GM18517 (cell line): Measurements from ENCODE around the gene ZNF280A.

Source experiments
- ATAC-seq: cut with Tn5 transposase; IDR thresholded peaks from one replicate; pipeline ENCODE4 v1.9.1; 2021; ENCODE audit warnings: mild to moderate bottlenecking, moderate library complexity; ENCODE audit not compliant: unreplicated experiment

The ZNF280A gene, protein sequence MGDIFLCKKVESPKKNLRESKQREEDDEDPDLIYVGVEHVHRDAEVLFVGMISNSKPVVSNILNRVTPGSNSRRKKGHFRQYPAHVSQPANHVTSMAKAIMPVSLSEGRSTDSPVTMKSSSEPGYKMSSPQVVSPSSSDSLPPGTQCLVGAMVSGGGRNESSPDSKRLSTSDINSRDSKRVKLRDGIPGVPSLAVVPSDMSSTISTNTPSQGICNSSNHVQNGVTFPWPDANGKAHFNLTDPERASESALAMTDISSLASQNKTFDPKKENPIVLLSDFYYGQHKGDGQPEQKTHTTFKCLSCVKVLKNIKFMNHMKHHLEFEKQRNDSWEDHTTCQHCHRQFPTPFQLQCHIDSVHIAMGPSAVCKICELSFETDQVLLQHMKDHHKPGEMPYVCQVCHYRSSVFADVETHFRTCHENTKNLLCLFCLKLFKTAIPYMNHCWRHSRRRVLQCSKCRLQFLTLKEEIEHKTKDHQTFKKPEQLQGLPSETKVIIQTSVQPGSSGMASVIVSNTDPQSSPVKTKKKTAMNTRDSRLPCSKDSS

DNA sequence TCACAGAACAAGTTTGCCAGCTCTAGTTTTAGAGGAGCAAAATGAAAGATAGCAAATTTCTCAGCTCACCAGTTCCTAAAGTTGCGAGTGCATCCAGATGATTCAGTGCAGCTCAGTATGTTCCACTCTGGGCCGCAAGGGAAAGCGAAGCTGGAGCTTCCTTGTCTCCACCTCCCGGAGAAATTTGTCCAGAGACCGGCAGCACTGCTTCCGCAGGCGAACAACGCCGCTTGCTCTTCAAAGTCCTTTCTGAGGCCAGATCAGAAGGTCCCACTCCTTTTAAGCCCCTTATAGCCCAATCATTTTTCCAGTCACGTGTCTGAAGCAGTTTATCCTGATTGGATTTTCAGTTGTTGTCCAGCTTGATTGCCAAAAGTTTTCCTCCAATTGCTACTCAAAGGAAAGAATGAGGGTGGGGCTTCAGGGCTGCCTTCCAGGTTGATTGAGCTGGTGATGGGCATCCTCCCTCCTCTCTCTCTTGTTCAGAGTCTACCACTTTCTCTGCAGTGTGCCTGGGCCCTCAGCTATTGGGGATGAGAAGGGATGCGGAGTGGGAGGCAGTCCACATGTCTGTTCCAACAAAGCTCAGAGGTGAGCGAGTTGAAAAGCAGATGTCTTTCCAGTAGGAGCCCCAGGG, at the start of gene ZNF280A:
TSS of gene ZNF280A (minus strand) at position 251 of the 637 bp plus-strand sequence. CDS start 4,640 bp downstream, outside the sequence.
- ATAC-seq = no peak

DNA sequence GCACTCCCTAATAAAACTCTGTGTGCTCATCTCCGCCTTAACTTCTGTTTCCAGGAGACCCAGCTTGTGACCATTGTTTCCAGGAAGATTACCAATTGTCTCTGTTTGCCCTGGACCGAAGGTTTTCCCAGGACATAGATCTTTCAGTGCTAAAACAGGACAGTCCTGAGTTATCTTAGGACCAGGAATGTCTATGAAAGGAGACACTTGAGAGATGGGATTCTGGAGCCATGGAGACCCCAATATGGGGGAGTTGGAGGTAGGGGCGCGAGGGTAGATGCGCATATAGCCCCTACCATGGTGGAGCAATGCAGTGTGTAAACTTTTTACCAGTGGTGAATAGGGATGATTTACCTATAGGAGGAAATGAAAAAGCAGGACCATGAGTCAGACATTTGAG, 49.1 kb upstream of the ZNF280A start:
- no peak for ATAC-seq

DNA sequence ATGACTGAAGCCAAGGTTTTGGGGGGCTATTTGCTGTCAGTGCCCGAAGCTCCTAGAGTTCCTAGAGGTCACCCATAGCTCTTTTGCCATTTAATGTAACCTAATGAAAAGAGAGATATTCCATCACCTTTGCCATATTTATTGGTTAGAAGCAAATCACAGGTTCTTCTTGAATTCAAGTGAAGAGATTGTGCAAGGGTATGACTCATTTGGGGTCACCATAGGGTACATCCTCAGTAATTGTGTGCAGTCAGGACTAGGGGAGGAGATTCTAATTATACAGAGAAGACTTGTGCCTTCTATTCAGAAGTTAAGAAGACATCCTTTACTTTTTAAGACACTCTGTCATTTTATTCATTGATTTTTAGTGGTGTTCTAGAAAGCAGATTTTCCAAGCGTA, 45.9 kb upstream of the ZNF280A start:
- ATAC-seq = no peak

DNA sequence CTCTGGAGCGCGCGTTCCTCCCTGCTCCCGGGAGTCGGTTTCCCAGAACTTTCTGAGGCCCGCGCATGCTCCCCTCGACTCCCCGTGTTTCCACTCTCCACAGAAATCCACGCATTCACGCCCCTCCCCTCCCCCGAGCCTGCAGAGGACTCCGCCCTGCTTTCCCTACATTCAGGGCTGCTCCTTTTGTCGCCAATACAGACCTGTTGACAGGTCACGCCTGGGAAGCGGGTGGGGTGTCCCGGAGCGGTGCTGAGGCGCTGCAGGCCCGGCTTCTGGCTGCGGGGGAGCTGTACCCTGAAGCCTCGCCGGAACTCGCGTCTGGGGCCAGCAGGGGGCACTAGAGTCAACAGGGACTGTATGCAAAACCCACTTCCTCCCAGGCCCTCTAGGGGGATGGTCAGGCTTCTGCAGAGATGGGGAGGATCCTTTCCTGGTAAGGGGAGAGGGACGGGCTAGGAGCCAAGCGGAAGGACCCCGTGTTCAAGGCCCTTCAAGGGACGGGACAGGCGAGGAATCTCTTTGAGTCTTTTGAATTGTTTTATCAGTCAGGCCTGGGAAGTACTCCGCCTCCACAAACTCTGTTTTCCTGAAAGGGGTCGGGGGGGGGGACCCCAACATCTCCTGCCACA, 39.0 kb upstream of the ZNF280A start, which contains the start of gene PRAME:
TSS of gene PRAME (minus strand) at position 294 of the 632 bp plus-strand sequence. CDS start 2,433 bp downstream, outside the sequence.
- no peak for ATAC-seq

DNA sequence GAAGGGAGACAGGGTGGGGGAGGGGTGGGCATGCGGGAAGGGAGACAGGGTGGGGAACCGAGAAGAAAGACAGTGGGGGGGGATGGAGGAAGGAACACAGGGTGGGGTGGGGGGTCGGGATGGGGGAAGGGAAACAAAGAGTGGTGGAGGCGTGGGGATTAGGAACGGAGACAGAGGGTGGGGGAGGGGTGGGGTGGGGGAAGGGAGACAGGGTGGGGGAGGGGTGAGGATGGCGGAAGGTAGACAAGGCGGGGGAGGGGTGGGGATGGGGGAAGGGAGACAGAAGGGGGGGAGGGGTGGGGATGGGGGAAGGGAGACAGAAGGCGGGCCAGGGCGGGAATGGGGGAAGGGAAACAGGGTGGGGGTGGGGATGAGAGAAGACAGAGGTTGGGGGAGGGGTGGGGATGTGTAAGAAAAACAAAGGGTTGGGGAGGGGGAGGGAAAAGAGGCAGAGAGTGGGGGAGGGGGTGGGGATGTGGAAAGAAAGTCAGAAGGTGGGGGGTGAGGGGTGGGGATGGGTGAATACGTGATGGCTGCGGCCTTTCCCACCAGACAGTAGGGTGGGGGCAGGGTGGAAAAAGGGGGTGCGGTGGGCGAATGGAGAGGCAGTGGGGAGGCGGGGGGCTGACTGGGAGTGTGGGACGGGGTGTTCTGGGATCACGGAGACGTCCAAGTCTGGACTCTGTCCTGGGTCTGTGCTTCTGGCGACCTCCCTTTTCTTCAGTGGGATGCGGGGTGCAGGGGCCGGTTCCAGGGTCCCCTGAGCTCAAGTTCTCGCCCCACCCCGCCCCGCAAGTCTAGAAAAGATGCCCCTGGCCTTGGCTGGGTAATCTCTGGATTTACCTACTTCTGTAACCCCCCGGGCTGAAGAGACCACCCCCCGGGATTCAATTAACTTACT, 38.3 kb upstream of the ZNF280A start:
- no peak for ATAC-seq

DNA sequence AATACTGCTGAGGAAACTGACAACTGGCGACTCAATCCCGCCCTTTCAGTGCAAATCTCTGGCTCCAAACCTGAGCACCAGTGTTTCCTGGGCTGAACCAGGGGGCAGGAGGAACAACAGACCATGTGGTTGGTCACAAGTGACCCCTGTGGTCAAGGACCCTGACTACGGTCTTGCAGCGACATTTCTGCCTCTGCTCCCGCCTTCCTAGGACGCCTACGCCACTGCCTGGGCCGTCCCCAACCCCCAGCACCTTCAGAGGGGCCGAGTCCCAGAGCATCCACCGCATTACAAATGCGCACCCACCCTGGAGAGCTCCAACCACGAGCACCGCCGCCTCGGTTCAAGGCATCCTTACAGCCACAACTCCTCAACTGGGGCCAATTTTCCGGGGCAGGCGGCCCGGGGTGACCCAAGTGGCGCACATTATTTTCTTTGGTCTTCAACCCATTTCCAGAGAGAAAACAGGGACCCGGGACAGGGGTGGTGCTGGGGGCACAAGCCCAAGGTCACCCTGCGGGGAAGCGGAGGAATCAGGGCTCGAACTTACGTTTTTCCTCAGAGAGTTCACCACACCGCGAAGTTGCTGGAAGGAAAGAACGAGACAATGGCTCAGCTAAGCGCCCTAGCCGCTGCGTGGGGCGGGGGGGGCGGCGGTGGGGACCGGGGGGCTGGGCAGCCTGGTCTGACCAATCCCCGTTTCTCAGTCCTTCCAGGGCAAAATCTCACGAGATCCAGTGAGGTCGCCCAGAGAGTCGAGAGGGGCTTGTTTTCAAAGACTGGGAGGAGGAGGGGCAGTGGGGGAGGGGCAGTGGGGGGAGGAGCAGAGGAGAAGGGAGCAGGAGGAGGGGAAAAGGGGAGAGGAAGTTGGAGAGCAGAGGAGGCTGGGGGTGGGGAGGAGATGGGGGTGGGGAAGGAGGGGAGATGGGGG, 37.2 kb upstream of the ZNF280A start:
- ATAC-seq = no peak

DNA sequence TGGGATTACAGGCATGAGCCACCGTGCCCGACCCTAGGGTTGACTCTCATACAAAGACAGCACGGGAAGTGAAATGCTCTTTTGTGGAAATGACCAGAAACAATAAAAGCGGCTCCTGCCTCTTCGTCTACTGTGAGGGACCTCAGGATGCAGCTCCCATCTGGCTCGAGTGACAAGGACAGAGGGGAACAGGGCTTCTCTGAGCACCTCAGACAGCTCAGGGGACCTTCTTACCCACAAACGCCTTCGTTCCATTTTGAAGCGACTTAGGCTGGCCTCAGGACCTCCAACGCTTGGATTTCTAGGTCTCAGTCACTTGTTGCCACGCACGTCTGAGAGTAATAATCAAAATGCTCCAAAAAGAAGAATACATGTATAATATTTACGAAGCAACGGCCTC, 36.5 kb upstream of the ZNF280A start:
- ATAC-seq = no peak

DNA sequence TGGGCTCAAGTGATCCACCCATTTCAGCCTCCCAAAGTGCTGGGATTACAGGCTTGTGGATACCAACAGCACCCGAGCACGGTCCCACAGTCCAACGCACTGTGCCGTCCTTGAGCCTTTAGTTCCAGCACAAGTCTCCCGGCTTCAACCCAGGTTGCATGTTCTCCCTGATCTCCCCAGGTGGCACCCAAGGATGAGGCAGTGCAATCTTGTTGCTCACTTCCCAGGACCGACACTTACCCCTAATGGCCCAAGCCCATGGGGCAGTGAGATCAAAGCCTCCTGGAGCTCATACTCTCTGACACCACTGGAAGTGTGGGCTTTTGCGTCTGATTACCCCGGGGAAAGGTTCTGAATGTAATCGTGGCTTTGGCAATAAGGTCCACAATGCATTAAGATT, 35.5 kb upstream of the ZNF280A start:
- ATAC-seq = no peak

DNA sequence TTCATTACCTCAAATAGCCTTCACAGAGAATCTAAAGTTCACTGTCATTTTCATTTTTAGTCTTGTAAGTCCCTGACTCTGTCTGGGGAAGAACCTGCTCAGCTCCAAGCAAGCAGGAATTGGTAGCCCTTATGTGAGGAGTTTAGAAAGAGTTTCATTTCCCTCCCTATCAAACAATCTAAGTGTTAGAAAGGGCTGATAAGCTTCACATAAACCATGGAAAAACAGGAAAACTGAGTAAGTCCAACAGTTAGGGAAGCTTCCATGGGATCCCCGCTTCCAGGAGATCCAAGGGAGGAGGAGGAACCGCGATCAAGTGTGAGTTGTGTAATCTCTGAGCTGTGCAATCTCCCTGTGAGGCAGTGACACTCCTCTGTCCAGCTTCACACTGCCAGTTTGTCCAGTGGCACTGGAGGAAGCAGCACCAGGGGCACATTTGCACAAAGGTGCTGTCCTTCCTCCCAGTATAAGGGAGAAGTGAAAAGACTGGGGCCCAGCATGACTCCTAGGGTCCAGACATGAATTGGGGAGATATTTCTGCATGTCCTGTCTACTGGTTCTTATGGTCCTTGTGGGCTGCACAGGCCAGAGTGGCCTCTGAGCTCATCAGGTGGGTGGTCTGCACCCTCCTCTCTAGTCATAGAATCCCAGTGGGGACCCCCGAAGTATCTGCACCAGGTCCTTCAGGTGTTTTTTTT, 34.7 kb upstream of the ZNF280A start:
- ATAC-seq = no peak

DNA sequence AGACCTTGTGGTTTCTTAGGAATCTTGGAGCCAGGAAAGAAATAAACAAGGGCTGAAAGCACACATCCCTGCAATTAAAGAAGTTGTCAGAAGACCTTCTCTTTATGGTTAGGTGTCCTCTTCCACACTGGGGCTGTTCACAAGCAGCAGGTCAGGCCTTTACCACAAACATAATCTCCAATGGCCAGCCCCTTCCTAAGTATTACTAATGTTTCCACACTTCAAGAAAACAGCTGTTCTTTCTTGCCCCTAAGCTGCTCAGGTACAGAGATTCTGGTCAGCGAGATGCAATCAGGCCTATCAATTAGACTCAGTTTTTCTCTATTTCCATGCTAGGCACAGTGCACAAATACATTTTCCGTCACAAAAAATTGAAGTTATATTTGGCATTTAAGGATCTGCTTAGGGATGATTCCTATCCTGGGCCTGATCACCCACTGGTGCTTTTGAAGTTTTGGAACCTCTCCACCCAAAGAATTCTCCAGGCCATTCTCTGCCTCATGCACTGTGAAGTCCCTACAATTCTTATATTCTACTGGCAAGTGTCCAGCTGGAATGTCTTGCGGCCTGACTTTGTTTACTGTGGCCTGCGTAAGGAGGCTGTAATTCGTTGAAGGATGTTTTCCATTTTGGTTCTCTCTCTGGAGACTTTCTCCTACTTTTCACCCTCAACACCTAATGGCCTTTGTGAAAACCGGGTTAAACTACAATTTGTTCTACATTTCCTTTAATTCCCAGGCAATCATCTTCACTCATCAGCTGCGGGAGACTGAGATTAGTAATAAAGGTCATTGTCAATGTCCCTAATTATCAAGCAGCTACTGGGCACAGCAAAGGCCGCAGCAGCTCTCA, 33.9 kb upstream of the ZNF280A start:
- ATAC-seq = no peak

DNA sequence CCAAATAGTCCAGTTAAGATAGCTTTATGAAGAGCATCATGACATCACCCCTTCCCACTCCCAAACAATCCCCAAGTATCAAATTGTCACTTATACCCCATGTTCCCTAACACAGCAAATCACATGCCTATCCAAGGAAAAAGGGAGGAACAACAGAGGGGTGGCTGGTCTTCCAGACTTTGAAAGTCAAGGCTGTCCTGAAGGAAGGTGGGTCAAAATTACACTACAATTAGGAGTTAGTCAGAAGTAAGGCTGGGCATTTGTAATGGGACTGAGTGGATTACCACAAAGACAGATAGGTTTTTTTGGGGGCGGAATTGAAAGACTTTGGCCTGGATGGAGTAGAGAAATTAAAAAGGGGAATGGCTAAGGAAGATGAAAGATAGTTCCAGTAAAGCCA, 33.1 kb upstream of the ZNF280A start:
- ATAC-seq = no peak

DNA sequence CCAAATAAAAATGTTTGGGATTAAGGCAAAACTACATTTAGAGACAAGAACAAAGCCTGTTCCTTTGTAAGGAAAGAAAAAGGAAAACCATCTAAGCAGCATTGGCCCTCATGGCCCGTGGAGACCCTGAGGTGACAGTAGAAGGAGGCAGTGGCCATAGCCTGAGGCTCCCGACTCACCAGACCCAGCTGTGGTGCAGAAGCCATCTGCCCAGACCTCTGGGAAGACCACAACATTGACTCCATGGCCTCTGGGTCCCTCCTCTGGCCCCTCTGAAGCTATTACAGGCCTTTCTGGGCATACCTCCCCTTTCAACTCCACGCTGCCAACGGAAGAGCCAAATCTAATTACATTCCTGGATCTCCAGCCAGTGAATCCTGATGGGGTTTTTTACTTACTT, 32.6 kb upstream of the ZNF280A start:
- no peak for ATAC-seq

DNA sequence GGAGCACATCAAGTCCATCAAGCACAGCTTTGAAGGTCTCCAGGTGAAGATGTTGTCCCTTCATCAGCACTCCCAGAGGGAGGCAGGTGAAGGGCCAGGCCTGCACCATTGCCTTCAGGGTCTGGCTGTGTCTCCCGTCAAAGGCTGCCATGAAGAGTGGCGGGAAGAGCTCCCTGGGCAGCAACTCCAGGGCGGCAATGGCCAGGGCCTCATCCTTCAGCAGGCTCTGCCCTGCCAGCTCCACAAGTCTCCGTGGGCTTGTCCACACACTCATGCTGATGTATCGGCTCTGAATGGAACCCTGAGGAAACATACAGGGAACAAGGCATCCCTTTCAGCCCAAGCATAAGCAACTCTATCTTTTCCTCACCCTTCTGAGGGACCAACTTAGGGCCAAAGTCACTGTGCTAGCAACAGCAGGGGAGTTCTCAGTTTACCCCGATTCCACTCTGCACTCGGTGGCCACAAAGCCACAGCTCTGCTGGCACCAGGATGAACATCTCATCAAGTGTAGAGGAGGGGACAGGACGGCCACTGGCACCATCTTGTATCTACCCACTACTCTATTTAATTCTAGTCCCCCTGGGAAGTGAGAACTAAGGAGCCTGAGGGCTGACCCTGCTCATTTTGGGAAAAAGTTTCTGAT, 30.8 kb upstream of the ZNF280A start:
- no peak for ATAC-seq

DNA sequence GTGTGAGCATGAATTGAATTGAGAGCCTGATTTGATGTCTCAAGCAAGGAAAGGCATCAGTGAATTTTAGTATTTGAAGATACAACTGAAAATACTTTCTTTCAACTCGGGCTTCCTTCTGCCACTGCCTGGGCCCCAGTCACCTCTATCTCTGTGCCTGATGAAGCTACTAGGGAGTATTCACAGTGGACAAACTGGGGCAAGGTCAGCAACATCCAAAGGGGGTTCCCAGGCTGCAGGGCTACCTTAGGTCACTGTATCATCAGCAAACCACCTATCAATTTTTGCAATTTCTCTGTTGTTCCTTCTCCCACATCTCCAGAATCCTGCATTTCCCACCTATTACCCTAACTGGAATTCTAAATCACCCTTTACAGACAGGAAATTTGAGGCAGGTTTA, 28.8 kb upstream of the ZNF280A start:
- ATAC-seq = no peak

DNA sequence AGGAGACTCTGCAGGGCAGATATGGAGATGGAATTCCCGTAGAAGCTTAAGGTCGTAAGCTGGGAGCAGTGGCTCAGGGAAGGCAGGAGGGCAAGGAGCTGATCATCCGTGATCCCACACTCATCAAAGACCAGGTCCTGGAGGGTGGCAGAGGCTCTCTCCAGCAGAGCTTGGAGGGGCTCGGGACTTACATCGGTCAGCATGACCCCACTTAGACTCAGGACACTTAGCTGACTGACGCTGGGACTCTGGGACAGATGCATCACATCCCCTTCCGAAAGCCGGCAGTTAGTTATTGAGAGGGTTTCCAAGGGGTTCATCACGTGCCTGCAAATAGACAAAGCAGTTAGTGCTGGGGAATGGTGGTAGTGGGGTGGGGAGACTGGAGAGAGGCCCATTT, 28.2 kb upstream of the ZNF280A start:
- no peak for ATAC-seq

DNA sequence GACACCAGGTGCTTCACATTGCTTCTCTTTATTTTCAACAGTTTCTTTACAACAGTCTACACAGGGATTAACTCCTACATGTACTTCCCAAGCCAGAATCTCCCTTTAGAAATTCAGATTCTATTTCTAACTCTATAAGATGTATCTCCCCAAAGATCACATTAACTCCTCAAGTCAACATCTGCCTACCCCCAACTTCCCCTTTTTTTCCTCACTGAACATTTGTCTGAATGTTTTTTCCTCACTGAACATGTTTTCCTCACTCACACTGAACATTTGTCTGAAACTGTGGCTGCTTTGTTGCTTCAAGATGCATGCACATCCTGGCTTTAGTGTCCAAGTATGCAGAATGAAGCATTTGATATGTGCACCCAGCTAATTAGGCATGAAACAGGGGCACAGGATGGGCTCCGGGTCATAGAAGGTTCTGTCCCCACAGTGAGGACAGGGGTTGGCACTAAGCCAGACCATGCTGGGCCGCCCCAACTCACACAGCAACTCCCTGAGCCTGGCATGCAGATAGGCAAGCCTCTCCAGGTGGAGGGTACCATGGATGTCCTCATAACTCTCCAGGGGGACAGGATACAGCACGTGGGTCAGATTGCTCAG, 27.7 kb upstream of the ZNF280A start:
- ATAC-seq = no peak

DNA sequence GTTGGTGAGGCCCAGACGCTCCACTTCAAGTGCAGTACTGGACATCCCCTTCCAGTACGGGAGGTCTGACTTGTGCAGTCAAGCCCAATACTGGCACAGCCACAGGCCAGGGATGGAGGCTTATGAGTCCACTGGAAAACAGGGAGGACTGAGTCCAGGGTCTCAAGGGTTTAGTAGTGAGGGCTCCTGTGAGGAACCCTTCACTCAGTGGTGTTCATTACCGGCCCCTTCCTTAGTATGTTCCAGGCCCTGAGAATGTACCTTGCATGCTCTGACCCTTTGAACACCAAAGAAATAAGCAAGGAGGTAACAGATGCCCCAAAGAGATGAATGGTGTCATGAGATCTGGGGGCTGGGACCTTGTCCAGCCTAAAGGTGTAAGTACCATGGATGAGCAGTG, 27.2 kb upstream of the ZNF280A start:
- no peak for ATAC-seq
